Liver (tissue), 9 donors: ENCODE measurements around the gene DEDD. TPM values are rescaled to one million over a fixed set of nuclear protein-coding genes. Genes with fewer than 3 reads are reported as not detected.

Source experiments
- DNase-seq: peaks from one replicate; pipeline ENCODE4 v3.0.0-alpha.2; 2017; ENCODE audit warnings: low spot score
- H3K27ac ChIP-seq, 2 donors: one replicate each; pipeline ENCODE4 v1.7.0; 2013; ENCODE audit warnings: inconsistent platforms in 2 of 2, low read length in 2 of 2, control low read depth in 1 of 2, low read depth in 1 of 2, mild to moderate bottlenecking in 1 of 2
- H3K27me3 ChIP-seq, 4 donors: one replicate each; pipeline versions ENCODE4 v1.6.1 to v1.7.0; 2013; ENCODE audit warnings: low read length in 3 of 4, inconsistent platforms in 1 of 4, mild to moderate bottlenecking in 1 of 4, moderate library complexity in 1 of 4; ENCODE audit not compliant: control insufficient read depth in 4 of 4, insufficient read depth in 4 of 4
- H3K36me3 ChIP-seq, 4 donors: one replicate each; pipeline versions ENCODE4 v1.6.1 to v1.7.0; 2013; ENCODE audit warnings: low read length in 3 of 4, mild to moderate bottlenecking in 3 of 4, low read depth in 1 of 4, moderate library complexity in 1 of 4; ENCODE audit not compliant: control insufficient read depth in 4 of 4, insufficient read depth in 3 of 4
- H3K4me1 ChIP-seq, 4 donors: one replicate each; pipeline versions ENCODE4 v1.6.1 to v1.7.0; 2013; ENCODE audit warnings: low read length in 3 of 4, mild to moderate bottlenecking in 3 of 4, moderate library complexity in 1 of 4; ENCODE audit not compliant: control insufficient read depth in 4 of 4, insufficient read depth in 4 of 4
- H3K4me3 ChIP-seq, 3 donors: one replicate each; pipeline versions ENCODE4 v1.6.1 to v1.7.0; 2013; ENCODE audit warnings: low read length in 3 of 3, control low read depth in 1 of 3, low read depth in 1 of 3, mild to moderate bottlenecking in 1 of 3
- H3K9ac ChIP-seq, 2 donors: one replicate each; pipeline ENCODE4 v1.7.0; 2013; ENCODE audit warnings: low read length in 2 of 2, mild to moderate bottlenecking in 2 of 2, moderate library complexity in 2 of 2, control low read depth in 1 of 2, low read depth in 1 of 2
- H3K9me3 ChIP-seq, 4 donors: one replicate each; pipeline versions ENCODE4 v1.6.1 to v1.7.0; 2013; ENCODE audit warnings: low read length in 3 of 4; ENCODE audit not compliant: control insufficient read depth in 4 of 4
- ATF3 ChIP-seq: IDR thresholded peaks from 2 replicates; pipeline ENCODE4 v1.6.1; 2016; ENCODE audit warnings: antibody characterized with exemption
- CTCF ChIP-seq: fragments of 150-350 bp; IDR thresholded peaks from 2 replicates; pipeline ENCODE4 v1.5.1; 2017; ENCODE audit warnings: improper control_type of control experiment, low read depth, low read length; ENCODE audit not compliant: missing input control
- EGR1 ChIP-seq, 2 donors: IDR thresholded peaks; 2 replicates each; pipeline ENCODE4 v1.6.1; 2016 to 2018; ENCODE audit warnings: antibody characterized with exemption in 2 of 2, low read depth in 2 of 2
- FOXA1 ChIP-seq: IDR thresholded peaks from 2 replicates; pipeline ENCODE4 v1.6.1; 2016; ENCODE audit warnings: antibody characterized with exemption
- FOXA2 ChIP-seq: IDR thresholded peaks from 2 replicates; pipeline ENCODE4 v1.6.1; 2016; ENCODE audit warnings: antibody characterized with exemption
- GABPA ChIP-seq, 2 donors: IDR thresholded peaks in 1 of 2; conservative IDR thresholded peaks in 1 of 2; 2 replicates each; pipeline ENCODE4 v1.6.1; 2016; ENCODE audit warnings: antibody characterized with exemption in 2 of 2, mild to moderate bottlenecking in 1 of 2, moderate library complexity in 1 of 2
- HNF4A ChIP-seq, 2 donors: conservative IDR thresholded peaks; 2 replicates each; pipeline ENCODE4 v1.6.1; 2016; ENCODE audit warnings: antibody characterized with exemption in 2 of 2, mild to moderate bottlenecking in 2 of 2
- JUND ChIP-seq, 2 donors: IDR thresholded peaks; 2 replicates each; pipeline ENCODE4 v1.6.1; 2016; ENCODE audit warnings: antibody characterized with exemption in 2 of 2
- NR2F2 ChIP-seq: IDR thresholded peaks from 2 replicates; pipeline ENCODE4 v1.6.1; 2016; ENCODE audit warnings: antibody characterized with exemption
- RAD21 ChIP-seq, 2 donors: IDR thresholded peaks; 2 replicates each; pipeline ENCODE4 v1.6.1; 2016; ENCODE audit warnings: antibody characterized with exemption in 2 of 2, mild to moderate bottlenecking in 2 of 2
- RXRA ChIP-seq, 2 donors: IDR thresholded peaks; 2 replicates each; pipeline ENCODE4 v1.6.1; 2017 to 2018; ENCODE audit warnings: antibody characterized with exemption in 2 of 2, mild to moderate bottlenecking in 1 of 2
- YY1 ChIP-seq: IDR thresholded peaks from 2 replicates; pipeline ENCODE4 v1.6.1; 2016; ENCODE audit warnings: antibody characterized with exemption, mild to moderate bottlenecking
- ZBTB33 ChIP-seq: IDR thresholded peaks from 2 replicates; pipeline ENCODE4 v1.6.1; 2016; ENCODE audit warnings: antibody characterized with exemption
- WGBS: extraction: QIAGEN DNeasy Blood & Tissue Kit; methylation state at CpG from one replicate; pipeline ENCODE4 v1.1.7; 2013; 5-methylcytosine and 5-hydroxymethylcytosine counted together
- polyA plus RNA-seq, 2 donors: library from polyadenylated mRNA; stranded (reverse) in 1 of 2; unstranded in 1 of 2; fragments of 200-250 nt in 1 of 2; fragments of >200 nt in 1 of 2; fragmentation: Nextera tagmentation in 1 of 2; extraction: Ambion mirVana in 1 of 2; gene quantifications; one replicate each; pipeline versions ENCODE4 v1.2.1 to v1.2.3, GENCODE V29; 2013 to 2015
- total RNA-seq, 2 donors: library from RNA; depleted of rRNA; stranded (reverse); fragments of >200 nt; gene quantifications; one replicate each; pipeline ENCODE4 v1.2.3, GENCODE V29; 2014
- donor health status: healthy.
- donor health status: healthy.
- donor health status: healthy.
- donor health status: healthy.
- donor health status: healthy.

Gene DEDD
- total and polyA plus RNA-seq, 4 donors, result 13.8 to 17.7 (median 16.0) TPM

GRCh38 chr1:161083748-161084596 lies 48.5 kb downstream of the DEDD start:
- Histone ChIP-seq H3K4me1 (no peaks in the 10 kb centered on the region), H3K9ac (no peak overlapping the region), H3K27me3 (no peaks in the 10 kb centered on the region), H3K4me3 (no peak overlapping the region), H3K27ac (no peak overlapping the region), H3K36me3 (no peaks in the 10 kb centered on the region), H3K9me3 (no peaks in the 10 kb centered on the region)
- 82% methylated on average over 10 of the region's 10 CpGs for whole genome bisulfite sequencing
- TF ChIP-seq EGR1 (IDR thresholded peaks at IDR 0.05; ENCODE audit: low read depth in 2 of 2) (no peak), ATF3 (no peak), GABPA (IDR thresholded peaks at IDR 0.05 in 1 of 2, conservative IDR thresholded peaks at IDR 0.05 in 1 of 2) (no peak), RAD21 (IDR thresholded peaks at IDR 0.05) (no peak), FOXA1 (no peak), ZBTB33 (no peak), HNF4A (conservative IDR thresholded peaks at IDR 0.05) (no peak), FOXA2 (no peak), RXRA (IDR thresholded peaks at IDR 0.05) (no peak), JUND (IDR thresholded peaks at IDR 0.05) (no peak)
- DNase-seq, result no peak

DNA sequence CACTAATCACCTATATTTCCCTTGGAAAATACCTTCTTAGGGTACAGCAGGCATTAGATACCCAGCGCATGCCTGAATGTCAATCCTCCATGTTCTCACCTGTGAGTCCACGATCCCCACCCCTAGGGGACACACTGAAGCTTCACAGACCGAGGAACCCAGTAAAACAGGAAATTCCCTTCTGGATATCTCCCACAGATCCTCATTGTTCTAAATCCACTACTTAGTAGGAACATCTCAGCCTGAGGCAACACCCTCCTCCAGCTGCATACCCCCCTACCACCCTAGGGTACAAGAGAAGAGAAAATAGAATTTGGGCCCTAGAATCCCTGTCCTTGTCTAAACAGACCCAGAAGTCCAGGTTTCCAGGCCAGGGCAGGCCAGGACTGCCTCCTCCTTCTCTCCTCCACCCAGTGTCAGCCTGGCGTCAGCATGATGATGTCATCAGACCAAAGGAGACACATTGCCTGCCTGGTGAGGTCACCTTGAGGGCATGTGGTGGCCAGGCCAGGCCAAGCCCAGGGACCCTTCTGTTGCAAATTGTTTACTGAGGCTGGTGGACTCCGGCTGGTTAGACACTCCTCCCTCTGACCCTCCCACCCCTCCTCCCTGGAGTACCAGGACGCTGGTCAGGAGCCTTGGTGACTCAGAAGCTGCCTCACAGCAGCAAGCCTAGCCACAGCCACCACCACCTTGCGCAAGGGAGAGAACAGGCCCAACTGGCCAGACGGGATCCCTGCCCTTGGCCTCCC lies 49.3 kb downstream of the DEDD start:
- Histone ChIP-seq H3K9me3 (no peaks in the 10 kb centered on the region), H3K36me3 (no peaks in the 10 kb centered on the region), H3K27ac (no peak overlapping the region), H3K4me1 (no peaks in the 10 kb centered on the region), H3K4me3 (no peak overlapping the region), H3K27me3 (no peaks in the 10 kb centered on the region), H3K9ac (no peak overlapping the region)
- TF ChIP-seq YY1 (no peak), GABPA (IDR thresholded peaks at IDR 0.05 in 1 of 2, conservative IDR thresholded peaks at IDR 0.05 in 1 of 2) (no peak), NR2F2 (no peak), RXRA (IDR thresholded peaks at IDR 0.05) (no peak), CTCF (no peak)
- WGBS, result 61% methylated on average over 8 of the region's 8 CpGs
- no peak for DNase-seq
